HL-60 (cell line): Measurements from ENCODE around the gene CBLN1.

ENCODE experiments used
- DNase-seq, 2 experiments: peaks; one replicate each; pipeline ENCODE4 v3.0.0-alpha.2; 2010 to 2020; ENCODE audit warnings: low read depth in 1 of 2, low spot score in 1 of 2
- H3K27ac ChIP-seq: fragments of 250-450 bp; sonication (Bioruptor Pico); replicated peaks from 2 replicates; pipeline ENCODE4 v1.5.1; 2020; ENCODE audit warnings: mild to moderate bottlenecking, moderate library complexity
- H3K27me3 ChIP-seq: fragments of 250-450 bp; sonication (Bioruptor Pico); 2 replicates; pipeline ENCODE4 v1.5.1; 2021; ENCODE audit warnings: mild to moderate bottlenecking, moderate library complexity; ENCODE audit not compliant: insufficient read depth, poor library complexity, severe bottlenecking
- H3K4me3 ChIP-seq: replicated peaks from 2 replicates; pipeline ENCODE4 v1.5.1; 2011; ENCODE audit warnings: mild to moderate bottlenecking, control low read depth, low read length; ENCODE audit not compliant: insufficient read depth
- CTCF ChIP-seq: IDR thresholded peaks from one replicate; pipeline ENCODE4 v1.5.1; 2011; ENCODE audit warnings: low read length, control low read depth, inconsistent platforms; ENCODE audit not compliant: insufficient read depth
- GABPA ChIP-seq: IDR thresholded peaks from 2 replicates; pipeline ENCODE4 v1.6.1; 2012; ENCODE audit warnings: low read depth
- POLR2AphosphoS5 ChIP-seq: IDR thresholded peaks from 2 replicates; pipeline ENCODE4 v1.6.1; 2012; ENCODE audit warnings: low read depth
- REST ChIP-seq: IDR thresholded peaks from 2 replicates; pipeline ENCODE4 v1.6.1; 2012; ENCODE audit warnings: low read depth; ENCODE audit not compliant: insufficient replicate concordance
- SPI1 ChIP-seq: IDR thresholded peaks from 2 replicates; pipeline ENCODE4 v1.6.1; 2012; ENCODE audit warnings: low read depth, mild to moderate bottlenecking, borderline replicate concordance

Gene CBLN1

DNA sequence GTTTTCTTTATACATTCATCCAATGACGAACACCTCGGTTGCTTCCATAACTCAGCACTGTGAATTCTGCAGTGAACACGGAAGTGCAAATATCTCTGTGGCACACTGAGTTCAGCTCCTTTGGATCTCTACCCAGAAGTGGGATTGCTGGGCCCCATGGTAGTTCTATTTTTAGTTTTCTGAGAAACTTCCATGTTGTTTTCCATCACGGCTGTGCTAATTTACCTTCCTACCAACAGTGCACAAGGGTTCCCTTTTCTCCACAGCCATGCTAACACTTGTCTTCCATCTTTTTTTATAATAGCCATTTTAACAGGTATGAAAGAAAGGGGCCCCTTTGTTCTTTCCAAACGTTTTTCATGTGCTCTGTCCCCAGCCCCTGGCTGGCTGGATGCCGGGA, 30.2 kb upstream of the CBLN1 start:
- no peak for DNase-seq
- no peaks in the 10 kb centered on the region for H3K27me3 ChIP-seq
- TF ChIP-seq CTCF (no peak), GABPA (no peak), SPI1 (no peak), POLR2AphosphoS5 (no peak), REST (no peak)
- no peak overlapping the region for H3K27ac ChIP-seq
- no peak overlapping the region for H3K4me3 ChIP-seq

- DNase-seq = no peak
- no peak overlapping the region for H3K27ac ChIP-seq
- no peak overlapping the region for H3K4me3 ChIP-seq
- TF ChIP-seq GABPA (no peak), REST (no peak), SPI1 (no peak), CTCF (no peak), POLR2AphosphoS5 (no peak)
- H3K27me3 ChIP-seq = no peaks in the 10 kb centered on the region
These were observed 25.5 kb upstream of the CBLN1 start for GRCh38 chr16:49307176-49307575.

DNA sequence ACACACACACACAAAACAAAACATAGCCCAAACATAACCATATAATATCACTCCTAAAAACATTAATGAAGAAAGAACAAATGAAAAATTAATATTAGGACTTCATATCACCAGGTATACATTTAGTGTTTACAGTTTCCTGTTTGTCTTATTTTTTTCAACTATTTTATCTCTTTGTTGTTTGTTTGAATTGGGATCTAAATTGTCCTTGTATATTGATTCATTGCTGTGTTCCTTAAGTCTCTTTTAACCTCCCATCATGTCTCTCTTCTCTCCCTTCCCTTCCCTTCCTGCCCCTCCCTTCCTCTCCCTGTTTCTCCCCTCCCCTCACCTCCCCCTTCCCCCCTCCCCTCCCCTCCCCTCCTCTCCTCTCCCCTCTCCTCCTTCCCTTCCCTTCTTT, 23.8 kb upstream of the CBLN1 start:
- TF ChIP-seq POLR2AphosphoS5 = no peak
- TF ChIP-seq REST = no peak
- TF ChIP-seq SPI1 = no peak
- TF ChIP-seq GABPA = no peak
- no peak for TF ChIP-seq CTCF
- H3K27me3 ChIP-seq = no peaks in the 10 kb centered on the region
- no peak for DNase-seq
- H3K27ac ChIP-seq = no peak overlapping the region
- H3K4me3 ChIP-seq = no peak overlapping the region
